Loucy (cell line): ENCODE data around the gene FTO.

ENCODE experiments used
- H2AFZ ChIP-seq: fragments of 200-600 bp; sonication (generic); 2 replicates; pipeline ENCODE4 v1.6.0; 2016; ENCODE audit warnings: antibody characterized with exemption, mild to moderate bottlenecking, low read length, moderate library complexity
- H3F3A ChIP-seq: fragments of 200-600 bp; 2 replicates; pipeline ENCODE4 v1.6.0; 2016; ENCODE audit warnings: antibody characterized with exemption, low read depth, mild to moderate bottlenecking
- H3K27me3 ChIP-seq: fragments of 200-600 bp; sonication (generic); 2 replicates; pipeline ENCODE4 v1.6.1; 2014; ENCODE audit warnings: low read length, mild to moderate bottlenecking; ENCODE audit not compliant: insufficient read depth, poor library complexity, severe bottlenecking
- H3K36me3 ChIP-seq: fragments of 200-600 bp; sonication (generic); 2 replicates; pipeline ENCODE4 v1.6.1; 2016; ENCODE audit warnings: low read length; ENCODE audit not compliant: insufficient read depth
- H3K4me1 ChIP-seq: fragments of 200-600 bp; sonication (generic); 2 replicates; pipeline ENCODE4 v1.5.1; 2014; ENCODE audit warnings: low read length, mild to moderate bottlenecking; ENCODE audit not compliant: insufficient read depth, poor library complexity, severe bottlenecking
- H3K4me2 ChIP-seq: fragments of 200-600 bp; sonication (generic); 2 replicates; pipeline ENCODE4 v1.6.0; 2014; ENCODE audit warnings: antibody characterized with exemption, low read length, low read depth, mild to moderate bottlenecking; ENCODE audit not compliant: poor library complexity, severe bottlenecking
- H3K4me3 ChIP-seq: fragments of 200-600 bp; sonication (generic); 2 replicates; pipeline ENCODE4 v1.5.1; 2014; ENCODE audit warnings: low read length, mild to moderate bottlenecking, mixed read lengths; ENCODE audit not compliant: poor library complexity, severe bottlenecking
- H3K79me2 ChIP-seq: fragments of 200-600 bp; sonication (generic); 2 replicates; pipeline ENCODE4 v1.6.1; 2014; ENCODE audit warnings: low read length; ENCODE audit not compliant: insufficient read depth
- H3K9ac ChIP-seq: fragments of 200-600 bp; sonication (generic); 2 replicates; pipeline ENCODE4 v1.6.0; 2014; ENCODE audit warnings: mild to moderate bottlenecking, low read depth, low read length, moderate library complexity; ENCODE audit not compliant: poor library complexity, severe bottlenecking
- H3K9me2 ChIP-seq: fragments of 200-600 bp; sonication (generic); replicated peaks from 2 replicates; pipeline ENCODE4 v1.6.1; 2016; ENCODE audit warnings: low read depth, low read length, mixed read lengths
- H3K9me3 ChIP-seq: fragments of 200-600 bp; sonication (generic); 2 replicates; pipeline ENCODE4 v1.6.1; 2014; ENCODE audit warnings: mild to moderate bottlenecking, antibody characterized with exemption, low read length, low read depth; ENCODE audit not compliant: insufficient read depth
- H4K20me1 ChIP-seq: fragments of 200-600 bp; sonication (generic); 2 replicates; pipeline ENCODE4 v1.6.0; 2014; ENCODE audit warnings: antibody characterized with exemption, low read length, mild to moderate bottlenecking; ENCODE audit not compliant: insufficient read depth, poor library complexity, severe bottlenecking
- CTCF ChIP-seq: fragments of 200-600 bp; sonication (generic); conservative IDR thresholded peaks from 2 replicates; pipeline ENCODE4 v1.5.1; 2014; ENCODE audit warnings: mild to moderate bottlenecking, antibody characterized with exemption, low read length
- EZH2phosphoT487 ChIP-seq: fragments of 200-600 bp; IDR thresholded peaks from 2 replicates; pipeline ENCODE4 v1.6.1; 2018; ENCODE audit warnings: antibody characterized with exemption, mild to moderate bottlenecking, moderate library complexity, borderline replicate concordance

Gene FTO

GRCh38 chr16:54197758-54198157 is 493.8 kb downstream of the FTO start:
- Histone ChIP-seq H3K79me2 (no peaks in the 10 kb centered on the region), H3K9ac (no peak overlapping the region), H2AFZ (no peak overlapping the region), H3K4me3 (no peak overlapping the region), H3K9me2 (no peaks in the 10 kb centered on the region), H3K4me2 (no peak overlapping the region), H3K27me3 (no peaks in the 10 kb centered on the region), H3K36me3 (no peaks in the 10 kb centered on the region), H3K4me1 (peaks cover 2% of the 10 kb centered on the region), H4K20me1 (no peaks in the 10 kb centered on the region), H3K9me3 (no peaks in the 10 kb centered on the region), H3F3A (no peaks in the 10 kb centered on the region)
- no peak for TF ChIP-seq EZH2phosphoT487
- no peak for TF ChIP-seq CTCF

GRCh38 chr16:54199487-54200160 is 495.7 kb downstream of the FTO start:
- H3K9me2 ChIP-seq = no peaks in the 10 kb centered on the region
- H4K20me1 ChIP-seq = no peaks in the 10 kb centered on the region
- no peak overlapping the region for H2AFZ ChIP-seq
- TF ChIP-seq EZH2phosphoT487 (no peak), CTCF (no peak)
- H3F3A ChIP-seq = no peaks in the 10 kb centered on the region
- no peaks in the 10 kb centered on the region for H3K36me3 ChIP-seq
- no peaks in the 10 kb centered on the region for H3K9me3 ChIP-seq
- no peaks in the 10 kb centered on the region for H3K27me3 ChIP-seq
- no peak overlapping the region for H3K4me2 ChIP-seq
- no peaks in the 10 kb centered on the region for H3K4me1 ChIP-seq
- no peak overlapping the region for H3K4me3 ChIP-seq
- H3K9ac ChIP-seq = no peak overlapping the region
- H3K79me2 ChIP-seq = no peaks in the 10 kb centered on the region

GRCh38 chr16:54200161-54200534 is 496.2 kb downstream of the FTO start:
- no peaks in the 10 kb centered on the region for H3K79me2 ChIP-seq
- no peak overlapping the region for H2AFZ ChIP-seq
- no peaks in the 10 kb centered on the region for H3K9me3 ChIP-seq
- TF ChIP-seq CTCF = no peak
- no peak for TF ChIP-seq EZH2phosphoT487
- H3K4me3 ChIP-seq = no peak overlapping the region
- no peaks in the 10 kb centered on the region for H4K20me1 ChIP-seq
- H3K4me2 ChIP-seq = no peak overlapping the region
- H3K9ac ChIP-seq = no peak overlapping the region
- H3K4me1 ChIP-seq = no peaks in the 10 kb centered on the region
- no peaks in the 10 kb centered on the region for H3K27me3 ChIP-seq
- no peaks in the 10 kb centered on the region for H3K36me3 ChIP-seq
- H3K9me2 ChIP-seq = no peaks in the 10 kb centered on the region
- H3F3A ChIP-seq = no peaks in the 10 kb centered on the region
